Heart left ventricle (tissue), 16 donors: ENCODE measurements around the gene PIAS4. TPM values are rescaled to one million over a fixed set of nuclear protein-coding genes. Genes with fewer than 3 reads are reported as not detected.

Source experiments
- ATAC-seq, 4 donors: fragments of 200-7000 bp; cut with Tn5 transposase; one replicate each; pipeline ENCODE4 v1.9.1; 2020 to 2022; ENCODE audit warnings: moderate library complexity in 4 of 4, mild to moderate bottlenecking in 3 of 4, moderate number of reproducible peaks in 1 of 4
- DNase-seq, 5 donors: peaks; one replicate each; pipeline ENCODE4 v3.0.0-alpha.2; 2020
- H3K27ac ChIP-seq, 12 donors: fragments of 200-600 bp; sonication (generic) in 4 of 12; one replicate each; pipeline versions ENCODE4 v1.5.0 to v1.8.0; 2016 to 2022; ENCODE audit warnings: mild to moderate bottlenecking in 2 of 12
- H3K27me3 ChIP-seq, 9 donors: fragments of 200-600 bp; sonication (generic) in 2 of 9; one replicate each; pipeline versions ENCODE4 v1.5.1 to v1.8.0; 2016 to 2022; ENCODE audit warnings: mild to moderate bottlenecking in 3 of 9
- H3K36me3 ChIP-seq, 9 donors: fragments of 200-600 bp; sonication (generic) in 2 of 9; one replicate each; pipeline versions ENCODE4 v1.5.0 to v1.8.0; 2018 to 2022; ENCODE audit warnings: mild to moderate bottlenecking in 2 of 9
- H3K4me1 ChIP-seq, 12 donors: fragments of 200-600 bp; sonication (generic) in 4 of 12; one replicate each; pipeline versions ENCODE4 v1.5.0 to v1.8.0; 2016 to 2022; ENCODE audit warnings: mild to moderate bottlenecking in 3 of 12
- H3K4me3 ChIP-seq, 12 donors: fragments of 200-600 bp; sonication (generic) in 4 of 12; one replicate each; pipeline versions ENCODE4 v1.5.0 to v1.8.0; 2017 to 2022; ENCODE audit warnings: mild to moderate bottlenecking in 9 of 12, moderate library complexity in 4 of 12
- H3K9me3 ChIP-seq, 12 donors: fragments of 200-600 bp; sonication (generic) in 4 of 12; one replicate each; pipeline versions ENCODE4 v1.5.0 to v1.8.0; 2016 to 2022; ENCODE audit warnings: mild to moderate bottlenecking in 1 of 12
- POLR2A ChIP-seq, 2 donors: fragments of 450-650 bp; IDR thresholded peaks; one replicate each; pipeline ENCODE4 v1.6.1; 2017; ENCODE audit warnings: antibody characterized with exemption in 2 of 2, mild to moderate bottlenecking in 2 of 2, moderate library complexity in 2 of 2
- WGBS, 4 donors: extraction: QIAGEN DNeasy Blood & Tissue Kit in 2 of 4; methylation state at CpG; one replicate each; pipeline versions ENCODE4 v1.1.5 to v1.1.7; 2013 to 2018; 5-methylcytosine and 5-hydroxymethylcytosine counted together
- intact Hi-C, 10 donors: fragments of 100-400 bp; cut with DNase I; formaldehyde crosslinking; loops; one replicate each; pipeline versions ENCODE4 v1.11.1 to v1.14.2; 2022
- polyA plus RNA-seq, 2 donors: library from polyadenylated mRNA; stranded (reverse); fragments of 200-250 nt; gene quantifications; one replicate each; pipeline ENCODE4 v1.2.3, GENCODE V29; 2013
- total RNA-seq, 9 donors: library from RNA; depleted of rRNA in 2 of 9; stranded (reverse); fragments of >200 nt in 2 of 9; fragmentation: NEBNext Ultra II Directional in 3 of 9; extraction: Animal tissue kit (Norgen Biotek cat#: 25700) in 3 of 9; gene quantifications; one replicate each; pipeline versions ENCODE4 v1.1.0 to v1.2.4, GENCODE V29; 2016 to 2023
- TF ChIP-seq, protein P1 (sequence below), 12 donors: fragments of 200-600 bp; sonication (generic) in 4 of 12; IDR thresholded peaks; one replicate each; pipeline versions ENCODE4 v1.5.0 to v1.8.0; 2018 to 2022; ENCODE audit warnings: antibody characterized with exemption in 12 of 12, mild to moderate bottlenecking in 5 of 12
- donor health status: ischemic (EF 13 %, LVEDD 7.1; RV severe dilation, severe dysfunction).
- donor health status: healthy with polysubstance abuse.
- donor health status: DM: no; HTN: yes; CAD: no.
- donor health status: DM: no; HTN: no; CAD: no.
- donor health status: ischemic (EF 25% LVEDD 6.9; RV normal size, moderate dysfunction).
- donor health status: ischemic (EF 25% LVEDD 5.7; RV mildly dilated, moderate dysfunction).
- donor health status: healthy.
- donor health status: DM: yes; HTN: yes; CAD: no.
- donor health status: ischemic (EF 35%, LVEDD 5.7; RV mildly dilated, moderate dysfunction).
- donor health status: nonischemic (EF 11% LVEDD 7.7; RV severe dilation, severe dysfunction).
- donor health status: DM: yes; HTN: yes; CAD: no.
- donor health status: PGD.
- donor health status: ischemic (EF 29% LVEDD 5.4; RV normal size, mild dysfunction).
- donor health status: nonischemic (EF 23%, LVEDD 6.1; RV moderate dilation, normal function).

PIAS4 gene
- total and polyA plus RNA-seq, 11 donors, result 12.3 to 19.1 (median 15.3) TPM

DNA sequence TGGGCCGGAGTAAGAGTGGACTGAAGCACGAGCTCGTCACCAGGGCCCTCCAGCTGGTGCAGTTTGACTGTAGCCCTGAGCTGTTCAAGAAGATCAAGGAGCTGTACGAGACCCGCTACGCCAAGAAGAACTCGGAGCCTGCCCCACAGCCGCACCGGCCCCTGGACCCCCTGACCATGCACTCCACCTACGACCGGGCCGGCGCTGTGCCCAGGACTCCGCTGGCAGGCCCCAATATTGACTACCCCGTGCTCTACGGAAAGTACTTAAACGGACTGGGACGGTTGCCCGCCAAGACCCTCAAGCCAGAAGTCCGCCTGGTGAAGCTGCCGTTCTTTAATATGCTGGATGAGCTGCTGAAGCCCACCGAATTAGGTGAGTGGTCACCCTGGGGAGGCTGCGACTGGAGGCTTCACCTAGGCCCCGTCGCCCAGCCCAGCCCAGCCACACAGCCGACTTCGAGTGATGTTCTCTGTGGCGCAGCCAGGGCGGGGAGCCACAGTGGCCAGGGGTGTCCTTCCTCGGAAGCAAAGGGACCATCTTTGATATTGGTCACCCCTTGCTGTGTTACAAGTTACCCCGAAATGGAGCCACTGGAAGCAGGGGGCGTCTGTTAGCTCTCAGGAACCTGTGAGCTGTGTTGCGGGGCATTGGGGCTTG, 5.6 kb downstream of the PIAS4 start:
- 94 to 98% (median 95%) methylated on average over 8 to 33 of the region's 33 CpGs for WGBS, 4 donors
- ATAC-seq, result no peak
- DNase-seq, result no peak
- Histone ChIP-seq H3K9me3 (no peaks in the 10 kb centered on the region), H3K4me1 (peaks cover 3 to 86% (median 53%) of the 10 kb centered on the region in 12 donors), H3K36me3 (peaks cover 0 to 57% (median 18%) of the 10 kb centered on the region in 9 donors), H3K4me3 (no peak overlapping the region), H3K27ac (peak overlapping the region in 2 of 12 donors; percentile 8 to 72), H3K27me3 (no peaks in the 10 kb centered on the region)
- TF ChIP-seq POLR2A (IDR thresholded peaks at IDR 0.05), result no peak
- TF ChIP-seq, protein P1, sequence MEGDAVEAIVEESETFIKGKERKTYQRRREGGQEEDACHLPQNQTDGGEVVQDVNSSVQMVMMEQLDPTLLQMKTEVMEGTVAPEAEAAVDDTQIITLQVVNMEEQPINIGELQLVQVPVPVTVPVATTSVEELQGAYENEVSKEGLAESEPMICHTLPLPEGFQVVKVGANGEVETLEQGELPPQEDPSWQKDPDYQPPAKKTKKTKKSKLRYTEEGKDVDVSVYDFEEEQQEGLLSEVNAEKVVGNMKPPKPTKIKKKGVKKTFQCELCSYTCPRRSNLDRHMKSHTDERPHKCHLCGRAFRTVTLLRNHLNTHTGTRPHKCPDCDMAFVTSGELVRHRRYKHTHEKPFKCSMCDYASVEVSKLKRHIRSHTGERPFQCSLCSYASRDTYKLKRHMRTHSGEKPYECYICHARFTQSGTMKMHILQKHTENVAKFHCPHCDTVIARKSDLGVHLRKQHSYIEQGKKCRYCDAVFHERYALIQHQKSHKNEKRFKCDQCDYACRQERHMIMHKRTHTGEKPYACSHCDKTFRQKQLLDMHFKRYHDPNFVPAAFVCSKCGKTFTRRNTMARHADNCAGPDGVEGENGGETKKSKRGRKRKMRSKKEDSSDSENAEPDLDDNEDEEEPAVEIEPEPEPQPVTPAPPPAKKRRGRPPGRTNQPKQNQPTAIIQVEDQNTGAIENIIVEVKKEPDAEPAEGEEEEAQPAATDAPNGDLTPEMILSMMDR (IDR thresholded peaks at IDR 0.05), result no peak
- intact Hi-C loops, result loop anchor here in 2 of 10 donors (10.0 kb wide), 2 partner anchors 102 to 112 kb away; partner anchors contain the start of gene MAP2K2 (in 1 of the 2)

DNA sequence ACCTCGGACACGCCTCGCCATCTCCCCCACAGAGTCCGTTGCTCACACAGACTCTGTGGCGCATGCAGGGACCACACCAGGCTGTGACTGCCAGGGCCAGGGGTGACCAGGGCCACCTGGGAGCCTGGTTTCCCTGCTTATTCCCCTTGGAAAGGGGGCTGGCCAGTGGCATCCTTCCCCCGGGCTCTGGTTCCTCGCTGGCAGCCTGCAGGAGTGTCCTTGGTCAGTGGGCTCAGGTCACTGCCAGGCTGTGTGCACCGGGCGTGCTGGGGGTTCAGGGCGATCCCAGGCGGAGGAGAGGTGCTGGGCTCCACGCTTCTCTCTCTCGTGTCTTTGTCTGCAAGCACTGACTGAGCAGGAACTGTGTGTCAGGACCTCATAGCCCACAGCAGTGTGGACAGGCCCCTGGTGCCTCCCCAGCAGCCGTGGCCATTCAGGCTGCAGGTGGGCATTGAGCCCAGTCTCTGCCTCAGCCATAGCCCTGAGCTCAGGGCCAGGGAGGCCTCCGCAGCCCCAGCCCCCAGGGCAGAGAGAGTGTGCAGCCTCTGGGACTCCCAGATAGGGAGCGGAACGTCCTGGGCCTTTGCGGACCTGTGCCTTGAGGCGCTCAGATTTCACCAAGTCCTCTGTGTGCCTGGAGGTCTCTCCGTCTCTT, 6.5 kb downstream of the PIAS4 start:
- Histone ChIP-seq H3K9me3 (no peaks in the 10 kb centered on the region), H3K4me1 (peaks cover 3 to 79% (median 46%) of the 10 kb centered on the region in 12 donors), H3K36me3 (peaks cover 0 to 62% (median 21%) of the 10 kb centered on the region in 9 donors), H3K4me3 (no peak overlapping the region), H3K27me3 (no peaks in the 10 kb centered on the region), H3K27ac (peak overlapping the region in 9 of 12 donors; percentile 56 to 85 (median 80))
- intact Hi-C loops, result loop anchor here in 2 of 10 donors (10.0 kb wide), 2 partner anchors 101 to 111 kb away; partner anchors contain the start of gene MAP2K2 (in 1 of the 2)
- DNase-seq (no peak), ATAC-seq (peak in 3 of 4 donors; percentile 14 to 40 (median 18))
- no peak for TF ChIP-seq POLR2A (IDR thresholded peaks at IDR 0.05)
- TF ChIP-seq, protein P1 (IDR thresholded peaks at IDR 0.05), result no peak
- WGBS, 4 donors, result 80 to 90% (median 88%) methylated on average over 11 to 20 of the region's 20 CpGs

DNA sequence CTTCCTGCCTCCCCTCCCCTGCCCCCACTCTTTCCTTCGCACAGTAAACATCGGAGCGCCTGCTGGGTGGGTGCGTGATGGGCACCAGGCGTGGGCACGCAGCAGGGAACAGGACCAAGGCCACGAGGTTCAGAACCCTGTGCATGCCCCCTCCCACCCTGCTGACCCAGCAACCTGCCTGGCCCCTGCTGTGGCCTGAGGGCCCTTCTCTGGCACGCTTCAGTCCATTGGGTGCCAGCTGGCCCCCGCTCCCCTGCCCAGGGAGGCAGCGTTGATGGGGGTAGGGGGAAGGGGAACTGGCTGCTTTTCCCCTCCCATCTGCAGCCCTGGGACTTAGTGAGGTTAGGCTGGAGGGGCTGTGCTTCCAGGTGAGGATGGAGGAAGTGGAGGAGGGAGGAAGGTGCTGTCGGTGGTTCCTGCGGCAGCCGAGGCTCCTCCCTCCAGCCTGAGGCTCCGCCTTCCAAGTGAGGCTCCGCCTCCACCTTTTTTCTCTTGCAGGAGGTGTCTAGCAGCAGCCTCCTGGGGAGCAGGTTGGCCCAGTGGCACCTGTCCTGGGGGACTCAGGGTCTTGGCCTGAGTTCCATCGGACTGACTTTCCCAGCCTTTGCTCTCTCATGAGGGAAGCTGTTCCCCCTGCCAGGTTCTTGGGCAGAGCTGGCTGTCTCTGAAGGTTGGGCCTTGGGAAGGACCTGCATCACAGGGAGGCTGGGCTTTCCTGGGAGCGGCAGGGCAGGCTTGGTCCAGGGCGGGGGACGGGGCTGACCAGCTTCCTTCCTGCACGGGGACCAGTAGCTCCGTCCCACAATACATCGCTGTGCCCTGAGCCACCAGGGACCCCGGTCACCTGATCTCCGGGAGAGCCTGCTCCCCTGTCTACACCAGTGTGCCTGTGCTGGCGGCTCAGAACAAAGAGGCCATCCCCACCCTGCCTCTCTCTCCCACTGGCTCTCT, 7.3 kb downstream of the PIAS4 start:
- peak in 1 of 2 donors; percentile 54 for TF ChIP-seq POLR2A (IDR thresholded peaks at IDR 0.05)
- TF ChIP-seq, protein P1 (IDR thresholded peaks at IDR 0.05), result no peak
- H3K27ac ChIP-seq, result peak overlapping the region; percentile 51 to 87 (median 80)
- DNase-seq, result peak; percentile 69 to 84 (median 74)
- ATAC-seq, result peak; percentile 44 to 89 (median 60)
- H3K4me3 ChIP-seq, result peak overlapping the region in 9 of 12 donors; percentile 25 to 43 (median 33)
- 65 to 66% (median 65%) methylated on average over 18 to 25 of the region's 25 CpGs for WGBS, 4 donors
- no peaks in the 10 kb centered on the region for H3K27me3 ChIP-seq
- peaks cover 3 to 79% (median 38%) of the 10 kb centered on the region in 12 donors for H3K4me1 ChIP-seq
- intact Hi-C loops, result loop anchor here in 6 of 10 donors (5.0 to 10.0 kb wide), 5 partner anchors 37 to 110 kb away; partner anchors contain the start of gene MAP2K2 (in 1 of the 6)
- peaks cover 0 to 62% (median 21%) of the 10 kb centered on the region in 9 donors for H3K36me3 ChIP-seq
- H3K9me3 ChIP-seq, result no peaks in the 10 kb centered on the region
